Right renal cortex interstitium (tissue), 3 donors: ENCODE results near the gene ESCO1. TPM values are rescaled to one million over a fixed set of nuclear protein-coding genes. Genes with fewer than 3 reads are reported as not detected.
"Not testable (repeated sequence)": the region's sequence is repeated elsewhere in the genome, so short reads cannot be mapped to it uniquely, and the experiment has no call there.

ENCODE experiments used
- DNase-seq, 3 donors: peaks; one replicate each; pipeline ENCODE4 v3.0.0-alpha.2; 2013; ENCODE audit warnings: low read depth in 3 of 3, low spot score in 2 of 3
- polyA plus RNA-seq, 3 donors: library from polyadenylated mRNA; unstranded; fragments of 120-200 nt; gene quantifications; one replicate each; pipeline ENCODE4 v1.2.1, GENCODE V29; 2013; ENCODE audit not compliant: insufficient read length in 3 of 3

ESCO1 gene
- 10 to 100 TPM; 28.3 to 33.3 (median 30.3) TPM for polyA plus RNA-seq

- peak; percentile 91 to 93 (median 93) for DNase-seq
Measured at GRCh38 chr18:21600526-21601410, at the start of gene ESCO1. TSS of gene ESCO1 (minus strand) at chr18:21600704. CDS start at chr18:21574843, 25,861 bp downstream.

GRCh38 chr18:21640375-21640774 lies 39.9 kb upstream of the ESCO1 start:
- DNase-seq, result not testable (repeated sequence)

- no peak for DNase-seq
Measured at GRCh38 chr18:21638822-21639221, 38.3 kb upstream of the ESCO1 start.

GRCh38 chr18:21636769-21637168 lies 36.3 kb upstream of the ESCO1 start:
- no peak for DNase-seq

DNA sequence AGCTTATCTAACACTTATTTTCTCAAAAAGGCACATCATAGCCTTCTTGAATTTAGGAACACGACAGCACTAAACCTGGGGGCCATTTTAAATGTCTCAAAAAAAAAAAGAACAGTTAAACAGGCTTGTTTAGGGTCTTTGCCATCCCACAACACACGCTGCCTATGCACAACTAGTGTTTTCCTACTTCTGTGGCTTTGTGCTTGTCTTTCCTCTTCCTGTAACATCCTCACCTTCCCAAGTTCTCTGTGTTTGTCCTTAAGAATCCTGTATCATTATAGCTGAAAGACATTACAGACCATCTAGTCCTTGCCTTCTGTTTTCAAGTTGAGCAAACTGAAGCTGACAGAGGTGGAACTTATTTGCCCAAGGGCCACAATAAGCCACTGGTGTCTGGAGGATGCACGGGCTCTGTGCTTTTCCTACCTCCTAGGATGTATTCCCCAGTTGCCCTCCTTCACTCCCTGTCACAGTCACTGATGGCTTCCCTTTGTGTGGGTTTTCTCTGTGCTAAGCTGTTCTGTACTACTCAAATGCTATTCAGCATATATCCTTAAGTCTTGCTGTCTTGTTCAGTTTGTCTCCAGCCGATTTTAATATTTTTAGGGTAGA lies 34.2 kb upstream of the ESCO1 start:
- no peak for DNase-seq

- no peak for DNase-seq
Measured at GRCh38 chr18:21632393-21632792, 31.9 kb upstream of the ESCO1 start.

DNA sequence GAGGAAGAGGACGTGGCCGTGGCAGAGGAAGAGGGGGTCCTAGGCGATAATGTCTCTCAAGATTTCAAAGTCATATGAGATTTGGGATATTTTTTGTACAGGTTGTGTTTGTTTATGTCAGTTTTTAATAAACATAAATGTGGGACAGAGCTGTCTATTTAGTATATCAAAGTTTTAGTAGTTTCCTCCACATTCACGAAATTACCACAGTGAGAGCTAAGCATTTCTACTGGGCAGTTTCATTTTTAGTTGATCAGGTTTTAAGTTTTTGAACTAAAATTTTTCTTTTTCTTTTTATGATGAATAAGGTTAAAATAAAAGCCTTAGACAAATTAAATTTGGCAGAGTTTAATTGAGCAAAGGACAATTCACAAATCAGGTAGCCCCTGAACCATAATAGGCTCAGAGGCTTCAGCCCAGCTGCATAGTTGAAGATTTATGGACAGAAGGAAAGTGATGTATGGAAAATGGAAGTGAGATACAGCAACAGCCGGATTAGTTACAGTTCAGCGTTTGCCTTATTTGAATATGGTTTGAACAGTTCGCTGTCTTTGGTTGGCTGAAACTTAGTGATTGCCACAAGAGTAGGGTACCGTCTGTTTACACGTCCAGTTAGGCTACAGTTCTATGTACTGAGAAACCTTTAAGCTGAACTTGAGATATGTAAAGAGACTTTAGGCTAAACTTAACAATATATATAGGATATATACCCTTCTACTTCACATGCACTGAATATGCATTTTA lies 28.8 kb upstream of the ESCO1 start:
- DNase-seq, result no peak

- DNase-seq, result not testable (repeated sequence)
Measured at GRCh38 chr18:21621640-21622039, 21.1 kb upstream of the ESCO1 start.

GRCh38 chr18:21612125-21613039 lies 11.9 kb upstream of the ESCO1 start, which contains the start of gene SNRPD1:
TSS of gene SNRPD1 (plus strand) at chr18:21612314. CDS start at chr18:21612430, 116 bp downstream.
- peak; percentile 72 to 85 (median 83) for DNase-seq

- not testable (repeated sequence) for DNase-seq
Measured at GRCh38 chr18:21611401-21612124, 11.1 kb upstream of the ESCO1 start.

DNA sequence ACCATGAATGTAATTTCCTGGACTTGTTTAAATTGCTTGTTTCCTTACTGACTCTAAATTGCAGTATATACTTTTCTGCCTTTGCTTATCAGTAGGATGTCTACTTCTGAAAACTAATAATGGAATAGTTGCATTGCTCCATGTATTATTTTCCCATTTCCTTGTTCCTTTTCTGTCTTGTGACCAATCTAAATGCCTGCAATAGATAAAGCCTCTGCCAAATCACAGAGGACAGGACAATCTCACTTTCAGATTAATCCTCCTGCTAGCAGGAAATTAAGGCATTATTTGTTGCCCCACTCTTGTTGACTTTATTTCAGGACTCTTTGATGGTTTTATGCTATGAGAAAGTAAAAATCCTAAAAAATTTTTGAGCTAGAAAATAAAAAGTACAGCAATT lies 4.7 kb upstream of the ESCO1 start:
- DNase-seq, result no peak

- no peak for DNase-seq
Measured at GRCh38 chr18:21604671-21605070, 4.2 kb upstream of the ESCO1 start.

GRCh38 chr18:21602299-21602587 lies 1.7 kb upstream of the ESCO1 start:
- DNase-seq, result no peak

DNA sequence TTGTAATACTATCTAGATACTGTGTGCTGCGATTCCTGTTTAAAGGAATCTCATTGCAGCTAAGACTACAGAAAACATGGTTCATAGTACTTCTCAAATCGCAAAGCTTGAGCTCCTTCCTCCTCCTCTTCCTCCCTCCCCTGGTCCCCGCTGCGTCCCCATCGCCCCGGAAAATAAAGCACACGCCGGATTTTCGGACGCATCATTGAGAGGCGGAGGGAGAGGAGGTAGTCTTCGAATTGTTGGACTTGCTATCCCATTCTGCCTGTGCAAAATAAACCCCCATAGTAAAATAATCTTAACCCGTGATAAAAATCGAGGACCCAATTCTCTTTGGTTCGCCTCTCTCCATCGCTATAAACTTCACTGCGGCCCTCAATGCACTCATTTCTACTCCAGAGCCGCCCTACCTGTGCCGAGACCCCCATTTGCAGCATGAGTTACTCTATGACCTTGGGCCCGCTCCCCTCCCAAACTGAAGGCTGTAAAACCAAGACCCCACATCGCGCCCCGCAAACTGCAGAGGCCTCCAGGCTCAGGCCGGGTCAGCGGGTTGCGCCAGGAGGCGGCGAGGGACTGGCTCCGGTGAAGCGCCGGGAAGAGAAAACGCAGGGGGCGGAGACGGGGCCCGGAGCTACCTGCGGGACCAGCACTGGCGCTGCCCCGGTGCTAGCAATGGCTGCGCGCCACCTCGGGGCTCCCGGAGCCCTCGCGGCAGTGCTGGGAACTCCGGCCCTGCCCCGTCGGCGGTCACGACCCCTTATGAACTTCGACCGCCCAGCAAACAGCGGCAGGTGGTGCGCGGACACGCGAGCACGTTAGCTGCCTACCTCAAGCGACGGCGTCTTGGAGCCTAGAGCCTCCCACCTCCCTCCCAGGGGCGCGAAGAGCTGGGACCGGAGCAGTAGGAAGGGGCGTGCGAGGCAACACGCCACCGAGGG lies 649 bp downstream of the ESCO1 start:
- peak in 2 of 3 donors; percentile 51 to 60 for DNase-seq

- peak in 2 of 3 donors; percentile 5 to 21 for DNase-seq
Measured at GRCh38 chr18:21598726-21599584, 1.5 kb downstream of the ESCO1 start.

GRCh38 chr18:21597620-21598019 lies 2.9 kb downstream of the ESCO1 start:
- no peak for DNase-seq

DNA sequence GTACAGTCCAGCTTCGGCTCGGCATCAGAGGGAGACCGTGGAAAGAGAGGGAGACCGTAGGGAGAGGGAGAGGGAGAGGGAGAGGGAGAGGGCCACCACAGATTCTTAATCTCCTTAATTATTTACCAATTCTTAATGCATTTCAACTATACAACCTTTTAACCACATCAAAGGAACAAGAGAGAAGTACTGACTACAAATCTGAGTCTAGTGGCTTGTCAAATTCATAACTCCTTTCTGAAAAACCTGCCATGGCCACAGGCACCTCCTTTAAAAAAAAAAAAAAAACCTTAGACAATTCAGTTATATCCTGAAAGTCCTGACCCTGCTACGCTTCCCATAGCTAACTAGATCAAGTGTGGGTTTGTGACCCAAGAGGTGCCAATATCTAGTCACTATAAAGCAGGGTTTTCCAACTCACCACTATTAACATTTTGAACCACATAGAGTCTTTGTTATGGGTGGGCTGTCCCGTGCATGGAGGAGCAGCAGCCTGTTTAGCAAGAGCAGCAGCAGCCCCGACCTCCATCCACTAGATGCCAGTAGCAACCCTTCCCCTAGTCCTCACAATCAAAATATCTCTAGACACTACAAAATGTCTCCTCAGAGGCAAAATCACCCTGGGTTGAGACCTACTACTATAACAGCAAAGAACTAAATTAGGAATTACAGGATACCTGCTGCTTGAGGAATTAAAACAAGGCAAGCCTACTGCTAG lies 6.8 kb downstream of the ESCO1 start:
- no peak for DNase-seq
